Measurements from ENCODE around the gene ASPG.

GRCh38 chr14:104140213-104140462 lies 54.6 kb downstream of the ASPG start:
- no peak for TF ChIP-seq POLR2A (IDR thresholded peaks at IDR 0.05; ENCODE audit: low read depth, low read length)
- no peak for TF ChIP-seq POLR2AphosphoS5 (IDR thresholded peaks at IDR 0.05; ENCODE audit: low read depth, low read length)
